Endothelial cell (in vitro differentiated cells): ENCODE measurements around the gene HCN2. TPM values are rescaled to one million over a fixed set of nuclear protein-coding genes. Genes with fewer than 3 reads are reported as not detected.
A peak's percentile ranks its signal among the peaks of the same experiment; 100 is the strongest.

Source experiments
- DNase-seq: peaks from one replicate; pipeline ENCODE4 v3.0.0; 2021; ENCODE audit warnings: low spot score
- H3K27ac Mint-ChIP-seq: one replicate; pipeline ENCODE4 v1.8.0; 2021; ENCODE audit warnings: mixed read lengths, inconsistent platforms; ENCODE audit not compliant: unreplicated experiment
- H3K27me3 Mint-ChIP-seq: one replicate; pipeline ENCODE4 v1.8.0; 2021; ENCODE audit warnings: mild to moderate bottlenecking, moderate library complexity, mixed read lengths, inconsistent platforms; ENCODE audit not compliant: unreplicated experiment
- H3K36me3 Mint-ChIP-seq: one replicate; pipeline ENCODE4 v1.8.0; 2021; ENCODE audit warnings: mild to moderate bottlenecking, low read depth, mixed read lengths, inconsistent platforms; ENCODE audit not compliant: unreplicated experiment
- H3K4me1 Mint-ChIP-seq: one replicate; pipeline ENCODE4 v1.8.0; 2021; ENCODE audit warnings: mild to moderate bottlenecking, mixed read lengths, inconsistent platforms; ENCODE audit not compliant: unreplicated experiment
- H3K4me3 Mint-ChIP-seq: one replicate; pipeline ENCODE4 v1.8.0; 2021; ENCODE audit warnings: mild to moderate bottlenecking, mixed read lengths, inconsistent platforms; ENCODE audit not compliant: unreplicated experiment
- H3K9me3 Mint-ChIP-seq: one replicate; pipeline ENCODE4 v1.8.0; 2021; ENCODE audit warnings: mixed read lengths, inconsistent platforms; ENCODE audit not compliant: unreplicated experiment
- total RNA-seq: library from RNA; stranded (reverse); fragmentation: NEBNext Ultra II Directional; extraction: Animal tissue kit (Norgen Biotek cat#: 25700); gene quantifications from one replicate; pipeline ENCODE4 v1.2.1, GENCODE V29; 2021; ENCODE audit not compliant: unreplicated experiment
- TF ChIP-seq, protein P1 (sequence below): fragments of 200-600 bp; sonication (generic); IDR thresholded peaks from one replicate; pipeline ENCODE4 v1.5.0; 2021; ENCODE audit warnings: antibody characterized with exemption; ENCODE audit not compliant: unreplicated experiment

HCN2 gene
- total RNA-seq, 1 donor from 2014 or later, result 0.28 TPM

DNA sequence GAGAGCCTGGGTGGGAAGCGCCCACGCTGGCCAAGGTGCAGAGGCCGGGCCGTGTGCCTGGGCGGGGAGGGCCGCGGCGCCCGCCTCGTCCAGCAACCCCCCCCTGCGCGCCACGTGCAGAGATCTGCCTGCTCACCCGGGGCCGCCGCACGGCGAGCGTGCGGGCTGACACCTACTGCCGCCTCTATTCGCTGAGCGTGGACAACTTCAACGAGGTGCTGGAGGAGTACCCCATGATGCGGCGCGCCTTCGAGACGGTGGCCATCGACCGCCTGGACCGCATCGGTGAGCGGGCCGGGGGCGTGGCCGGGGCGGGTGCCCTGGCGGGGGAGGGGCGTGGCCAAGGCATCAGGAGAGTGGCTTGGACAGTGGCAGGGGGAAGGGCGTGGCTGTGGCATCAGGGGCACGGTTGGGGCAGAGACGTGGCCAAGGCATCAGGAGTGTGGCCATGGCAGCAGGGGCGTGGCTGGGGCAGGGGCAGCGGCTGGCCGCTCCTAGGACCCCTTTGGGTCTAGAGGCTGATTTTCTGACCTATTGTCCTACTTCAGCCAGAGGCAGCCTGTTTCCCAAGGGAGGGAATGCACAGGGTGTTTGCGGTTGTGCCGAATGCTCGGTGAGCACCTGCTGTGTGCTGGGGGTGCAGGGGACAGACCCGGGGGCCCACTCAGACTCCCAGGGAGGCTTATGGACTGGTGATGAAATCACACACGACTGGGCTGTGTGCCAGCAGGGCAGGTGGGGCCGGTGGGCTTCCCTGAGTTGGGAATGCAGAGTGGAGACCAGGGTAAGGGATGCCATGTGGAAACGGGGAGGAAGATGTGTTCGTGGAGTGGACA is 24.3 kb downstream of the HCN2 start:
- peaks cover 2% of the 10 kb centered on the region for H3K4me1 Mint-ChIP-seq
- H3K9me3 Mint-ChIP-seq, result no peaks in the 10 kb centered on the region
- no peak for DNase-seq
- TF ChIP-seq, protein P1, sequence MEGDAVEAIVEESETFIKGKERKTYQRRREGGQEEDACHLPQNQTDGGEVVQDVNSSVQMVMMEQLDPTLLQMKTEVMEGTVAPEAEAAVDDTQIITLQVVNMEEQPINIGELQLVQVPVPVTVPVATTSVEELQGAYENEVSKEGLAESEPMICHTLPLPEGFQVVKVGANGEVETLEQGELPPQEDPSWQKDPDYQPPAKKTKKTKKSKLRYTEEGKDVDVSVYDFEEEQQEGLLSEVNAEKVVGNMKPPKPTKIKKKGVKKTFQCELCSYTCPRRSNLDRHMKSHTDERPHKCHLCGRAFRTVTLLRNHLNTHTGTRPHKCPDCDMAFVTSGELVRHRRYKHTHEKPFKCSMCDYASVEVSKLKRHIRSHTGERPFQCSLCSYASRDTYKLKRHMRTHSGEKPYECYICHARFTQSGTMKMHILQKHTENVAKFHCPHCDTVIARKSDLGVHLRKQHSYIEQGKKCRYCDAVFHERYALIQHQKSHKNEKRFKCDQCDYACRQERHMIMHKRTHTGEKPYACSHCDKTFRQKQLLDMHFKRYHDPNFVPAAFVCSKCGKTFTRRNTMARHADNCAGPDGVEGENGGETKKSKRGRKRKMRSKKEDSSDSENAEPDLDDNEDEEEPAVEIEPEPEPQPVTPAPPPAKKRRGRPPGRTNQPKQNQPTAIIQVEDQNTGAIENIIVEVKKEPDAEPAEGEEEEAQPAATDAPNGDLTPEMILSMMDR, result no peak
- peaks cover 13% of the 10 kb centered on the region for H3K27me3 Mint-ChIP-seq
- peak overlapping the region; percentile 66 for H3K4me3 Mint-ChIP-seq
- H3K36me3 Mint-ChIP-seq, result peaks cover 13% of the 10 kb centered on the region
- H3K27ac Mint-ChIP-seq, result no peak overlapping the region

DNA sequence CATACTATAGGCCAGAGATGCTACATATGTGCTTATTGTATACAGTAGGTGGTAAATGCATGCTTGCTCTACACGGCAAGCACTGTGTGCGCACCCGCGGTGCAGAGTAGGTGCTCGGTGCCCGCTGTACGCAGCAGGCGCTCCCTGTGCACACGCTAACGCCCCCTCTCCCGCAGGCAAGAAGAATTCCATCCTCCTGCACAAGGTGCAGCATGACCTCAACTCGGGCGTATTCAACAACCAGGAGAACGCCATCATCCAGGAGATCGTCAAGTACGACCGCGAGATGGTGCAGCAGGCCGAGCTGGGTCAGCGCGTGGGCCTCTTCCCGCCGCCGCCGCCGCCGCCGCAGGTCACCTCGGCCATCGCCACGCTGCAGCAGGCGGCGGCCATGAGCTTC is 25.9 kb downstream of the HCN2 start:
- peaks cover 13% of the 10 kb centered on the region for H3K27me3 Mint-ChIP-seq
- peaks cover 13% of the 10 kb centered on the region for H3K36me3 Mint-ChIP-seq
- H3K4me1 Mint-ChIP-seq, result peaks cover 2% of the 10 kb centered on the region
- no peaks in the 10 kb centered on the region for H3K9me3 Mint-ChIP-seq
- peak overlapping the region; percentile 61 for H3K27ac Mint-ChIP-seq
- TF ChIP-seq, protein P1, result no peak
- DNase-seq, result no peak
- peak overlapping the region; percentile 84 for H3K4me3 Mint-ChIP-seq

DNA sequence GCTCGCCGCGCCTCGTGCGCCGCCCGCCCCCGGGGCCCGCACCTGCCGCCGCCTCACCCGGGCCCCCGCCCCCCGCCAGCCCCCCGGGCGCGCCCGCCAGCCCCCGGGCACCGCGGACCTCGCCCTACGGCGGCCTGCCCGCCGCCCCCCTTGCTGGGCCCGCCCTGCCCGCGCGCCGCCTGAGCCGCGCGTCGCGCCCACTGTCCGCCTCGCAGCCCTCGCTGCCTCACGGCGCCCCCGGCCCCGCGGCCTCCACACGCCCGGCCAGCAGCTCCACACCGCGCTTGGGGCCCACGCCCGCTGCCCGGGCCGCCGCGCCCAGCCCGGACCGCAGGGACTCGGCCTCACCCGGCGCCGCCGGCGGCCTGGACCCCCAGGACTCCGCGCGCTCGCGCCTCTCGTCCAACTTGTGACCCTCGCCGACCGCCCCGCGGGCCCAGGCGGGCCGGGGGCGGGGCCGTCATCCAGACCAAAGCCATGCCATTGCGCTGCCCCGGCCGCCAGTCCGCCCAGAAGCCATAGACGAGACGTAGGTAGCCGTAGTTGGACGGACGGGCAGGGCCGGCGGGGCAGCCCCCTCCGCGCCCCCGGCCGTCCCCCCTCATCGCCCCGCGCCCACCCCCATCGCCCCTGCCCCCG is 26.5 kb downstream of the HCN2 start:
- no peak for DNase-seq
- H3K36me3 Mint-ChIP-seq, result peaks cover 13% of the 10 kb centered on the region
- H3K4me1 Mint-ChIP-seq, result peaks cover 2% of the 10 kb centered on the region
- TF ChIP-seq, protein P1, result no peak
- H3K27ac Mint-ChIP-seq, result no peak overlapping the region
- H3K27me3 Mint-ChIP-seq, result peaks cover 12% of the 10 kb centered on the region
- no peak overlapping the region for H3K4me3 Mint-ChIP-seq
- H3K9me3 Mint-ChIP-seq, result no peaks in the 10 kb centered on the region

DNA sequence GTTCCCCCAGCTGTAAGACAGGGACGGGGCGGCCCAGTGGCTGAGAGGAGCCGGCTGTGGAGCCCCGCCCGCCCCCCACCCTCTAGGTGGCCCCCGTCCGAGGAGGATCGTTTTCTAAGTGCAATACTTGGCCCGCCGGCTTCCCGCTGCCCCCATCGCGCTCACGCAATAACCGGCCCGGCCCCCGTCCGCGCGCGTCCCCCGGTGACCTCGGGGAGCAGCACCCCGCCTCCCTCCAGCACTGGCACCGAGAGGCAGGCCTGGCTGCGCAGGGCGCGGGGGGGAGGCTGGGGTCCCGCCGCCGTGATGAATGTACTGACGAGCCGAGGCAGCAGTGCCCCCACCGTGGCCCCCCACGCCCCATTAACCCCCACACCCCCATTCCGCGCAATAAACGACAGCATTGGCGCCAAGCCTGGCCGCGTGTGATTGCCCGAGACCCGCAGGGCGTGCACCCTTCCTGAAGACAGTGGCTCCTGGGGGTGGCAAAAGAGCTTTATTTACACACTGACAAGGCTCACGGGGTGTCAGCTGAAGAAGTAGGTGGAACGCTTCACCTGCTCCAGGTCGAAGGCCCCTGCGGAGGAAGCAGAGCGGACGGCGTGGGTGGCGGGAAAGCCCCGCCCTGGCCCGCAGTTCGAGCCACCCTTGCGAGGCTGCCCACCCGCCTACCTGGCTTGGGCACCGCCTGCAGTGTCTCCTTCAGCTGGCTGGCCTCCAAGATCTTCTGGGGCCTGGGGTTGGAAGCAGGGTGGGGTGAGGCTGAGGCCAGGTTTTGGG is 27.3 kb downstream of the HCN2 start:
- no peak overlapping the region for H3K4me3 Mint-ChIP-seq
- TF ChIP-seq, protein P1, result no peak
- H3K27ac Mint-ChIP-seq, result no peak overlapping the region
- peaks cover 2% of the 10 kb centered on the region for H3K4me1 Mint-ChIP-seq
- DNase-seq, result no peak
- H3K9me3 Mint-ChIP-seq, result no peaks in the 10 kb centered on the region
- H3K36me3 Mint-ChIP-seq, result peaks cover 13% of the 10 kb centered on the region
- H3K27me3 Mint-ChIP-seq, result peaks cover 13% of the 10 kb centered on the region
